Stimulated activated CD4-positive, alpha-beta T cell treated with anti-CD3 and anti-CD28 coated beads, TNF-alpha, amount 100 ng/mL, for 24 hours (primary cell): ENCODE measurements around the gene PLBD1.

Experiments used
- DNase-seq, 3 experiments: peaks; one replicate each; pipeline ENCODE4 v3.0.0-alpha.2; 2020; ENCODE audit warnings: low read depth in 3 of 3

Gene PLBD1

GRCh38 chr12:14564336-14564959 lies 3.2 kb downstream of the PLBD1 start:
- DNase-seq = no peak

- no peak for DNase-seq
Measured at GRCh38 chr12:14563046-14563445, 4.6 kb downstream of the PLBD1 start.

GRCh38 chr12:14562279-14562678 lies 5.4 kb downstream of the PLBD1 start:
- no peak for DNase-seq

- DNase-seq = no peak
Measured at GRCh38 chr12:14561677-14562238, 5.9 kb downstream of the PLBD1 start.

- DNase-seq = no peak
Measured at GRCh38 chr12:14560904-14561574, 6.6 kb downstream of the PLBD1 start.

GRCh38 chr12:14558473-14558959 lies 9.2 kb downstream of the PLBD1 start:
- no peak for DNase-seq

GRCh38 chr12:14557966-14558365 lies 9.7 kb downstream of the PLBD1 start:
- no peak for DNase-seq

GRCh38 chr12:14554281-14555007 lies 13.2 kb downstream of the PLBD1 start:
- DNase-seq = no peak

- DNase-seq = no peak
Measured at GRCh38 chr12:14548609-14549008, 19.1 kb downstream of the PLBD1 start.

GRCh38 chr12:14547571-14547970 lies 20.1 kb downstream of the PLBD1 start:
- DNase-seq = no peak

- DNase-seq = no peak
Measured at GRCh38 chr12:14545144-14546124, 22.2 kb downstream of the PLBD1 start.

- no peak for DNase-seq
Measured at GRCh38 chr12:14540801-14541462, 26.8 kb downstream of the PLBD1 start.

- DNase-seq = no peak
Measured at GRCh38 chr12:14537088-14537487, 30.6 kb downstream of the PLBD1 start.

GRCh38 chr12:14532152-14532551 lies 35.5 kb downstream of the PLBD1 start:
- no peak for DNase-seq

GRCh38 chr12:14525964-14526363 lies 41.7 kb downstream of the PLBD1 start:
- DNase-seq = no peak

GRCh38 chr12:14521822-14522221 lies 45.9 kb downstream of the PLBD1 start:
- DNase-seq = no peak

GRCh38 chr12:14514946-14515345 lies 52.7 kb downstream of the PLBD1 start:
- no peak for DNase-seq

- no peak for DNase-seq
Measured at GRCh38 chr12:14514154-14514842, 53.4 kb downstream of the PLBD1 start.

GRCh38 chr12:14510574-14510973 lies 57.1 kb downstream of the PLBD1 start:
- DNase-seq = no peak
